GM21367 (cell line): ENCODE measurements around the gene HSPBP1.

Experiments used
- ATAC-seq: cut with Tn5 transposase; IDR thresholded peaks from one replicate; pipeline ENCODE4 v1.9.1; 2021; ENCODE audit not compliant: unreplicated experiment

The HSPBP1 gene

GRCh38 chr19:55223291-55224037 lies 56.4 kb downstream of the HSPBP1 start:
- ATAC-seq = no peak

GRCh38 chr19:55220525-55220924 lies 59.4 kb downstream of the HSPBP1 start:
- no peak for ATAC-seq

GRCh38 chr19:55216461-55217198 lies 63.3 kb downstream of the HSPBP1 start:
- ATAC-seq = no peak

- ATAC-seq = no peak
Observed at GRCh38 chr19:55213547-55213946, 66.4 kb downstream of the HSPBP1 start.

- ATAC-seq = no peak
Observed at GRCh38 chr19:55212447-55212846, 67.5 kb downstream of the HSPBP1 start.
